CD4-positive, alpha-beta T cell treated with Interleukin-17A for 4 hours (primary cell): ENCODE results near the gene ZNF430.
"Not testable (repeated sequence)": the region's sequence is repeated elsewhere in the genome, so short reads cannot be mapped to it uniquely, and the experiment has no call there.

Source experiments
- DNase-seq: peaks from one replicate; pipeline ENCODE4 v3.0.0-alpha.2; 2020; ENCODE audit warnings: mixed read lengths

ZNF430 gene

GRCh38 chr19:21020298-21021227, at the start of gene ZNF430:
Gene ZNF430, plus strand, starts transcription at chr19:21020657. Its CDS starts 144 bp downstream, at chr19:21020801.
- peak; percentile 92 for DNase-seq

- DNase-seq, result not testable (repeated sequence)
These were observed 27.7 kb upstream of the ZNF430 start for GRCh38 chr19:20992788-20993187.

- DNase-seq, result peak; percentile 84
These were observed 20.6 kb upstream of the ZNF430 start for GRCh38 chr19:20999731-21000352.

GRCh38 chr19:21021238-21021637, 781 bp downstream of the ZNF430 start:
- not testable (repeated sequence) for DNase-seq

GRCh38 chr19:21022996-21023395, 2.5 kb downstream of the ZNF430 start:
- peak; percentile 30 for DNase-seq

GRCh38 chr19:21023901-21024300, 3.4 kb downstream of the ZNF430 start:
- no peak for DNase-seq

- DNase-seq, result no peak
These were observed 8.5 kb downstream of the ZNF430 start for GRCh38 chr19:21028969-21029268.

GRCh38 chr19:21045028-21045427, 24.6 kb downstream of the ZNF430 start:
- no peak for DNase-seq

- no peak for DNase-seq
These were observed 26.0 kb downstream of the ZNF430 start for GRCh38 chr19:21046489-21046888.

- DNase-seq, result no peak
These were observed 27.3 kb downstream of the ZNF430 start for GRCh38 chr19:21047716-21048115.

- no peak for DNase-seq
These were observed 32.4 kb downstream of the ZNF430 start for GRCh38 chr19:21052902-21053301.

GRCh38 chr19:21065336-21065735, 44.9 kb downstream of the ZNF430 start:
- DNase-seq, result no peak

- DNase-seq, result peak; percentile 76
These were observed 61.8 kb downstream of the ZNF430 start, which contains the start of gene ZNF714 for GRCh38 chr19:21082011-21082975. Gene ZNF714, plus strand, starts transcription at chr19:21082203. Its CDS starts 16,066 bp downstream, at chr19:21098269.

- DNase-seq, result no peak
These were observed 63.9 kb downstream of the ZNF430 start for GRCh38 chr19:21084343-21084742.

- DNase-seq, result no peak
These were observed 67.4 kb downstream of the ZNF430 start for GRCh38 chr19:21087871-21088270.

GRCh38 chr19:21092109-21092508, 71.7 kb downstream of the ZNF430 start:
- no peak for DNase-seq

GRCh38 chr19:21094347-21095025, 74.0 kb downstream of the ZNF430 start:
- DNase-seq, result no peak

GRCh38 chr19:21098291-21098690, 77.8 kb downstream of the ZNF430 start:
- no peak for DNase-seq

GRCh38 chr19:21101521-21102242, 81.2 kb downstream of the ZNF430 start:
- DNase-seq, result no peak

- no peak for DNase-seq
These were observed 88.7 kb downstream of the ZNF430 start for GRCh38 chr19:21109116-21109515.
